Fibroblast of lung (primary cell): Measurements from ENCODE around the gene PPFIBP2.

Source experiments
- CTCF ChIP-seq, 2 donors: IDR thresholded peaks in 1 of 2; conservative IDR thresholded peaks in 1 of 2; 1 replicate in 1 of 2; 2 replicates in 1 of 2; pipeline ENCODE4 v1.5.1; 2011 to 2012; ENCODE audit warnings: low read length in 2 of 2, control low read depth in 1 of 2, inconsistent platforms in 1 of 2, low read depth in 1 of 2, mild to moderate bottlenecking in 1 of 2
- EZH2 ChIP-seq: IDR thresholded peaks from 2 replicates; pipeline ENCODE4 v1.5.1; 2012; ENCODE audit warnings: low read length, control low read depth, mild to moderate bottlenecking; ENCODE audit errors: missing control alignments

GRCh38 chr11:7688238-7688826 lies 174.5 kb downstream of the PPFIBP2 start:
- TF ChIP-seq CTCF (conservative IDR thresholded peaks at IDR 0.05 in 1 of 2, IDR thresholded peaks at IDR 0.05 in 1 of 2; ENCODE audit: low read depth in 1 of 2, low read length in 2 of 2) (peak; percentile 86 to 89), EZH2 (no peak)
